ENCODE measurements around the gene ADPGK.
A peak's percentile ranks its signal among the peaks of the same experiment; 100 is the strongest.

The ADPGK gene

DNA sequence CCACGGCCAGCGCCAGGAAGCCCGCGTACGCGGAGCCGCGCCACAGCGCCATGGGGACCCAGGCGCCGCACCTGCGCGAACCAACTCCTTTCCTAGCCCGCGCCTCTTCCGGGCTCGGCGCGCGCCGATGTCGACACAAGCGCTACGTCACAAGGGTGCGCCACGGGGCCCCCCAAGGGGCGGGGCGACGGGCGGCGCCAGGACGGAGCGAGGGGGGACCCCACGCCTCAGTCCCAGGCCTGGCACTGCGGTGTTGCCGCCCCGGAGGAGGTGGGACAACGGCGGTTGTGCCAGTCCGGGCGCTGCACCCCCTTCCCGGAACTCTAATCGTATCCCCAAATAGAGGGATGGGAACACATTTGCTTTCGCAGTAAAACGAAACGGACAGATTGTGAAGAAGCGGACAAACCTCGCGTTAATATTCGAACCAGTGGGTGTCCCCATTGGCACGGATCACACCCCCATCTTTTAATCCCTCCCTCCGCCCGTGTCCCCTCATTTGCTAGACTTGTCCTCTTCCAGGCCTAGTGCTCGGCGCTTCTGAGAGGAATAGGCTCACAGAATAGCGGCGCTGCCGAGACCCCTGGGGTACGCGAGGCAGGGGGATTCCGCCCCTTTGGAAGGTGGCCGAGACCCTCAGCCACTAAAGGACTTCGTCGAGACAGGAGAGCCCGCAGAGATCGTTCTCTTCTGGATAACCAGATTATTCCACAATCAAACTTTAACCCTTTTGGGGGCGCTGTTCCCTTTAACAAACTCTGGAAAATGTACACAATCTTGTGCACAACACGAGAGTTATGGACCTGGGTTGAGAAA is at the start of gene ADPGK:
Gene ADPGK (minus strand): TSS at position 119 of the 816 bp plus-strand sequence. CDS start 67 bp downstream, at position 52.
- peaks cover 35% of the 10 kb centered on the region for H3K4me1 ChIP-seq (ENCODE audit: insufficient read depth, low read length, poor library complexity, severe bottlenecking)
- H3F3A ChIP-seq (ENCODE audit: low read depth), result no peaks in the 10 kb centered on the region
- no peaks in the 10 kb centered on the region for H3K27me3 ChIP-seq (ENCODE audit: insufficient read depth, low read length, poor library complexity, severe bottlenecking)
- H3K36me3 ChIP-seq (ENCODE audit: insufficient read depth, low read length), result no peaks in the 10 kb centered on the region
- H3K79me2 ChIP-seq (ENCODE audit: insufficient read depth, low read length), result peaks cover 44% of the 10 kb centered on the region
- peak within 1 kb of the TSS; percentile 88 for H3K4me3 ChIP-seq (ENCODE audit: low read length, poor library complexity, severe bottlenecking)
- H3K9me2 ChIP-seq (replicated peaks; ENCODE audit: low read depth, low read length), result no peaks in the 10 kb centered on the region
- TF ChIP-seq EZH2phosphoT487 (IDR thresholded peaks at IDR 0.05; ENCODE audit: borderline replicate concordance) (no peak), CTCF (conservative IDR thresholded peaks at IDR 0.05; ENCODE audit: low read length) (peak; percentile 74)
- no peaks in the 10 kb centered on the region for H3K9me3 ChIP-seq (ENCODE audit: insufficient read depth, low read depth, low read length)
- H3K9ac ChIP-seq (ENCODE audit: low read depth, low read length, poor library complexity, severe bottlenecking), result peak within 1 kb of the TSS; percentile 84
- H3K4me2 ChIP-seq (ENCODE audit: low read depth, low read length, poor library complexity, severe bottlenecking), result peak within 1 kb of the TSS; percentile 77
- peaks cover 25% of the 10 kb centered on the region for H4K20me1 ChIP-seq (ENCODE audit: insufficient read depth, low read length, poor library complexity, severe bottlenecking)
- peak within 1 kb of the TSS; percentile 91 for H2AFZ ChIP-seq (ENCODE audit: low read length)

GRCh38 chr15:72827226-72827625 is 43.7 kb upstream of the ADPGK start:
- H3K9ac ChIP-seq (ENCODE audit: low read depth, low read length, poor library complexity, severe bottlenecking), result no peak overlapping the region
- H3K27me3 ChIP-seq (ENCODE audit: insufficient read depth, low read length, poor library complexity, severe bottlenecking), result peaks cover 7% of the 10 kb centered on the region
- H3K4me3 ChIP-seq (ENCODE audit: low read length, poor library complexity, severe bottlenecking), result no peak overlapping the region
- H3K9me3 ChIP-seq (ENCODE audit: insufficient read depth, low read depth, low read length), result no peaks in the 10 kb centered on the region
- H3K4me1 ChIP-seq (ENCODE audit: insufficient read depth, low read length, poor library complexity, severe bottlenecking), result no peaks in the 10 kb centered on the region
- no peaks in the 10 kb centered on the region for H3K79me2 ChIP-seq (ENCODE audit: insufficient read depth, low read length)
- H2AFZ ChIP-seq (ENCODE audit: low read length), result no peak overlapping the region
- TF ChIP-seq EZH2phosphoT487 (IDR thresholded peaks at IDR 0.05; ENCODE audit: borderline replicate concordance) (no peak), CTCF (conservative IDR thresholded peaks at IDR 0.05; ENCODE audit: low read length) (no peak)
- H3F3A ChIP-seq (ENCODE audit: low read depth), result no peaks in the 10 kb centered on the region
- no peaks in the 10 kb centered on the region for H3K9me2 ChIP-seq (replicated peaks; ENCODE audit: low read depth, low read length)
- no peaks in the 10 kb centered on the region for H4K20me1 ChIP-seq (ENCODE audit: insufficient read depth, low read length, poor library complexity, severe bottlenecking)
- no peaks in the 10 kb centered on the region for H3K36me3 ChIP-seq (ENCODE audit: insufficient read depth, low read length)
- no peak overlapping the region for H3K4me2 ChIP-seq (ENCODE audit: low read depth, low read length, poor library complexity, severe bottlenecking)

DNA sequence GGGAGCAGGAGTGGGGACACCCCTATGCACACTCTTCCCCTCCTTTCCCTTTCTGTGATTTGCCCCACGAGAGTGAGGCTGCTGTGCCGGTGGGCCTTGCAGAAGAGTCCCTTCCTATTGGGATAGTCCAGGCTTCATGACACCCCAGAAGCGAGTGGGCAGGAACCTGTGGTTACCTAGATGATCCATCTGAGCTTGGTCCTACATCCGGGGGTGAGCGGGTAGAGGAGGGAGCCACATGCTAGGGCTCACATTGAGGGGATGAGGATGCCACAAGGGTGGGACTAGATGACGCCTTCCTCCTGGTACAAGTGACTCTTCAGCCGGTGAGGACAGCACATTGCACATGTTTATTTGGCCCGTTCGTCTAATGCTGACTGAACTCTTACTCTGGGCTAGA is 43.1 kb upstream of the ADPGK start:
- no peak for TF ChIP-seq EZH2phosphoT487 (IDR thresholded peaks at IDR 0.05; ENCODE audit: borderline replicate concordance)
- no peak for TF ChIP-seq CTCF (conservative IDR thresholded peaks at IDR 0.05; ENCODE audit: low read length)
- no peaks in the 10 kb centered on the region for H3K36me3 ChIP-seq (ENCODE audit: insufficient read depth, low read length)
- H3K4me2 ChIP-seq (ENCODE audit: low read depth, low read length, poor library complexity, severe bottlenecking), result no peak overlapping the region

More for the DNA sequence above, 43.1 kb upstream of the ADPGK start:
- Histone ChIP-seq H3K27me3 (ENCODE audit: insufficient read depth, low read length, poor library complexity, severe bottlenecking) (peaks cover 7% of the 10 kb centered on the region), H4K20me1 (ENCODE audit: insufficient read depth, low read length, poor library complexity, severe bottlenecking) (no peaks in the 10 kb centered on the region), H3K4me3 (ENCODE audit: low read length, poor library complexity, severe bottlenecking) (no peak overlapping the region), H3K9ac (ENCODE audit: low read depth, low read length, poor library complexity, severe bottlenecking) (no peak overlapping the region), H3K79me2 (ENCODE audit: insufficient read depth, low read length) (no peaks in the 10 kb centered on the region), H3K9me2 (replicated peaks; ENCODE audit: low read depth, low read length) (no peaks in the 10 kb centered on the region), H3F3A (ENCODE audit: low read depth) (no peaks in the 10 kb centered on the region), H3K4me1 (ENCODE audit: insufficient read depth, low read length, poor library complexity, severe bottlenecking) (no peaks in the 10 kb centered on the region), H3K9me3 (ENCODE audit: insufficient read depth, low read depth, low read length) (no peaks in the 10 kb centered on the region), H2AFZ (ENCODE audit: low read length) (no peak overlapping the region)

Data from Loucy (cell line).